IPS DF 6.9 (cell line): ENCODE data around the gene TAOK3.
"Not testable (repeated sequence)": the region's sequence is repeated elsewhere in the genome, so short reads cannot be mapped to it uniquely, and the experiment has no call there.

ENCODE experiments used
- DNase-seq: peaks from one replicate; pipeline ENCODE4 v3.0.0-alpha.2; 2013; ENCODE audit warnings: low read depth, low spot score
- H3K27ac ChIP-seq: one replicate; pipeline ENCODE4 v1.5.1; 2013; ENCODE audit warnings: low read length, control low read depth
- H3K27me3 ChIP-seq: 2 replicates; pipeline ENCODE4 v1.6.1; 2013; ENCODE audit warnings: mild to moderate bottlenecking, low read length; ENCODE audit not compliant: control insufficient read depth, insufficient read depth
- H3K36me3 ChIP-seq: 2 replicates; pipeline ENCODE4 v1.6.1; 2013; ENCODE audit warnings: low read length; ENCODE audit not compliant: control insufficient read depth, insufficient read depth
- H3K4me1 ChIP-seq: 2 replicates; pipeline ENCODE4 v1.6.1; 2013; ENCODE audit warnings: low read length; ENCODE audit not compliant: control insufficient read depth, insufficient read depth
- H3K4me3 ChIP-seq: 2 replicates; pipeline ENCODE4 v1.5.1; 2013; ENCODE audit warnings: mild to moderate bottlenecking, low read length
- H3K9me3 ChIP-seq: 2 replicates; pipeline ENCODE4 v1.6.1; 2013; ENCODE audit warnings: low read length, inconsistent platforms; ENCODE audit not compliant: control insufficient read depth, insufficient read depth
- WGBS: extraction: QIAGEN DNeasy Blood & Tissue Kit; methylation state at CpG from one replicate; pipeline ENCODE4 v1.1.7; 2013; ENCODE audit warnings: mixed read lengths, missing lambda C conversion rate; ENCODE audit not compliant: insufficient read length, insufficient coverage; 5-methylcytosine and 5-hydroxymethylcytosine counted together

The TAOK3 gene

GRCh38 chr12:118372541-118373495 lies at the start of gene TAOK3:
Gene TAOK3 (minus strand): TSS chr12:118372907. CDS start chr12:118255567, 117,340 bp downstream.
- peak within 1 kb of the TSS; percentile 94 for H3K4me3 ChIP-seq
- H3K27me3 ChIP-seq: no peaks in the 10 kb centered on the region; the same call in 1 of the 2 replicates
- no peaks in the 10 kb centered on the region for H3K36me3 ChIP-seq
- no peaks in the 10 kb centered on the region for H3K4me1 ChIP-seq
- DNase-seq: peak; percentile 91
- WGBS: no CpG with 5 or more reads among the region's 75 CpGs
- H3K27ac ChIP-seq: no peak within 1 kb of the TSS
- H3K9me3 ChIP-seq: no peaks in the 10 kb centered on the region

GRCh38 chr12:118420673-118421072 lies 48.0 kb upstream of the TAOK3 start:
- Histone ChIP-seq H3K4me1 (no peaks in the 10 kb centered on the region), H3K4me3 (no peak overlapping the region), H3K27ac (no peak overlapping the region), H3K27me3 (no peaks in the 10 kb centered on the region), H3K36me3 (peaks cover 6% of the 10 kb centered on the region; the same call in 1 of the 2 replicates), H3K9me3 (no peaks in the 10 kb centered on the region; the same call in 1 of the 2 replicates)
- no CpG with 5 or more reads among the region's 3 CpGs for WGBS
- DNase-seq: no peak

- no peaks in the 10 kb centered on the region for H3K27me3 ChIP-seq
- H3K36me3 ChIP-seq: peaks cover 12% of the 10 kb centered on the region; the same call in 1 of the 2 replicates
- no peaks in the 10 kb centered on the region; the same call in 1 of the 2 replicates for H3K9me3 ChIP-seq
- no peaks in the 10 kb centered on the region for H3K4me1 ChIP-seq
- no peak overlapping the region for H3K27ac ChIP-seq
- no peak overlapping the region for H3K4me3 ChIP-seq
- DNase-seq: no peak
- WGBS: no CpG with 5 or more reads among the region's 1 CpG
Observed at GRCh38 chr12:118418385-118419057, 45.8 kb upstream of the TAOK3 start.

- no peak for DNase-seq
Observed at GRCh38 chr12:118417942-118418341, 45.2 kb upstream of the TAOK3 start.

GRCh38 chr12:118409834-118410233 lies 37.1 kb upstream of the TAOK3 start:
- no peak overlapping the region for H3K4me3 ChIP-seq
- H3K9me3 ChIP-seq: no peaks in the 10 kb centered on the region
- H3K4me1 ChIP-seq: no peaks in the 10 kb centered on the region
- DNase-seq: no peak
- WGBS: no CpG with 5 or more reads among the region's 2 CpGs
- no peak overlapping the region for H3K27ac ChIP-seq
- no peaks in the 10 kb centered on the region for H3K27me3 ChIP-seq
- peaks cover 16% of the 10 kb centered on the region; the same call in 1 of the 2 replicates for H3K36me3 ChIP-seq

More at GRCh38 chr12:118417942-118418341, 45.2 kb upstream of the TAOK3 start:
- Histone ChIP-seq H3K36me3 (peaks cover 15% of the 10 kb centered on the region; the same call in 1 of the 2 replicates), H3K27ac (no peak overlapping the region), H3K4me1 (no peaks in the 10 kb centered on the region), H3K4me3 (no peak overlapping the region), H3K9me3 (no peaks in the 10 kb centered on the region; the same call in 1 of the 2 replicates), H3K27me3 (no peaks in the 10 kb centered on the region)
- WGBS: no CpG with 5 or more reads among the region's 3 CpGs

GRCh38 chr12:118408241-118408640 lies 35.5 kb upstream of the TAOK3 start:
- DNase-seq, H3K4me3 ChIP-seq, H3K27me3 ChIP-seq, H3K27ac ChIP-seq, H3K4me1 ChIP-seq, H3K9me3 ChIP-seq, H3K36me3 ChIP-seq: not testable (repeated sequence)
- WGBS: no CpG with 5 or more reads among the region's 8 CpGs

GRCh38 chr12:118404876-118405521 lies 32.3 kb upstream of the TAOK3 start:
- Histone ChIP-seq H3K27ac (no peak overlapping the region), H3K36me3 (peaks cover 6% of the 10 kb centered on the region; the same call in 1 of the 2 replicates), H3K4me1 (no peaks in the 10 kb centered on the region), H3K27me3 (no peaks in the 10 kb centered on the region), H3K9me3 (no peaks in the 10 kb centered on the region), H3K4me3 (no peak overlapping the region)
- WGBS: no CpG with 5 or more reads among the region's 4 CpGs
- peak; percentile 25 for DNase-seq

- Histone ChIP-seq H3K9me3 (no peaks in the 10 kb centered on the region), H3K4me1 (no peaks in the 10 kb centered on the region), H3K27ac (no peak overlapping the region), H3K4me3 (no peak overlapping the region), H3K27me3 (no peaks in the 10 kb centered on the region), H3K36me3 (peaks cover 12% of the 10 kb centered on the region)
- WGBS: no CpG with 5 or more reads among the region's 6 CpGs
- no peak for DNase-seq
Observed at GRCh38 chr12:118402251-118402650, 29.5 kb upstream of the TAOK3 start.

- DNase-seq: no peak
- H3K27me3 ChIP-seq: no peaks in the 10 kb centered on the region
- no peaks in the 10 kb centered on the region for H3K4me1 ChIP-seq
- H3K27ac ChIP-seq: no peak overlapping the region
- H3K4me3 ChIP-seq: no peak overlapping the region
- H3K36me3 ChIP-seq: peaks cover 9% of the 10 kb centered on the region
- no CpG with 5 or more reads among the region's 5 CpGs for WGBS
- no peaks in the 10 kb centered on the region for H3K9me3 ChIP-seq
Observed at GRCh38 chr12:118398940-118399339, 26.2 kb upstream of the TAOK3 start.

GRCh38 chr12:118398524-118398923 lies 25.8 kb upstream of the TAOK3 start:
- DNase-seq: no peak
- Histone ChIP-seq H3K27me3 (no peaks in the 10 kb centered on the region), H3K4me3 (no peak overlapping the region), H3K4me1 (no peaks in the 10 kb centered on the region), H3K36me3 (peaks cover 9% of the 10 kb centered on the region), H3K27ac (no peak overlapping the region), H3K9me3 (no peaks in the 10 kb centered on the region)
- WGBS: no CpG with 5 or more reads among the region's 2 CpGs
